Measurements from ENCODE around the gene IMMP2L. TPM values are rescaled to one million over a fixed set of nuclear protein-coding genes. Genes with fewer than 3 reads are reported as not detected.

Gene IMMP2L
- total RNA-seq, 1 experiment from 2014 or later: 8.6 TPM

- H3F3A ChIP-seq (ENCODE audit: low read length, unreplicated experiment): no peaks in the 10 kb centered on the region
- no peaks in the 10 kb centered on the region for H3K27me3 ChIP-seq (ENCODE audit: low read length)
- no peak overlapping the region for H3K4me3 ChIP-seq (ENCODE audit: low read length)
- DNase-seq: no peak
- no TSS peak for BruUV-seq (replicated peaks)
- no peaks in the 10 kb centered on the region for H3K4me1 ChIP-seq (ENCODE audit: insufficient read depth, low read length)
- H4K20me1 ChIP-seq (ENCODE audit: low read length): no peaks in the 10 kb centered on the region
- H2AFZ ChIP-seq (ENCODE audit: low read length): no peak overlapping the region
- TF ChIP-seq EZH2phosphoT487 (IDR thresholded peaks at IDR 0.05; ENCODE audit: borderline replicate concordance, low read length) (no peak), CTCF (conservative IDR thresholded peaks at IDR 0.05; ENCODE audit: low read depth, low read length) (no peak), EZH2 (IDR thresholded peaks at IDR 0.05; ENCODE audit: low read length, unreplicated experiment) (no peak)
- no peak for ATAC-seq
- H3K9me2 ChIP-seq (replicated peaks; ENCODE audit: low read length): no peaks in the 10 kb centered on the region
- ChIA-PET CTCF (no interaction called here), POLR2A (ENCODE audit: unreplicated experiment) (interaction anchor here (0.7 kb wide), 1 partner anchor 42 kb away, joined by 3 read pairs; no protein-coding TSS in a partner anchor)
- no peak overlapping the region for H3K27ac ChIP-seq (ENCODE audit: low read length)
- H3K36me3 ChIP-seq (ENCODE audit: low read depth, low read length): no peaks in the 10 kb centered on the region
- H3K79me2 ChIP-seq (ENCODE audit: low read length): no peaks in the 10 kb centered on the region
- no peak overlapping the region for H3K9ac ChIP-seq (ENCODE audit: low read length)
- intact Hi-C loops (cut with micrococcal nuclease): no loop called here
- no peaks in the 10 kb centered on the region for H3K9me3 ChIP-seq (ENCODE audit: low read length)
- no peak overlapping the region for H3K4me2 ChIP-seq (ENCODE audit: low read length)
These were observed 260.4 kb downstream of the IMMP2L start for GRCh38 chr7:111301891-111302290.

- H4K20me1 ChIP-seq (ENCODE audit: low read length): no peaks in the 10 kb centered on the region
- intact Hi-C loops (cut with micrococcal nuclease): no loop called here
- H3K27ac ChIP-seq (ENCODE audit: low read length): no peak overlapping the region
- CTCF ChIA-PET: no interaction called here
- TF ChIP-seq EZH2phosphoT487 (IDR thresholded peaks at IDR 0.05; ENCODE audit: borderline replicate concordance, low read length): no peak
- no peak for TF ChIP-seq EZH2 (IDR thresholded peaks at IDR 0.05; ENCODE audit: low read length, unreplicated experiment)
- TF ChIP-seq CTCF (conservative IDR thresholded peaks at IDR 0.05; ENCODE audit: low read depth, low read length): no peak
- no peak overlapping the region for H3K4me3 ChIP-seq (ENCODE audit: low read length)
- ATAC-seq (no peak), DNase-seq (no peak)
- no peak overlapping the region for H3K9ac ChIP-seq (ENCODE audit: low read length)
- H3F3A ChIP-seq (ENCODE audit: low read length, unreplicated experiment): no peaks in the 10 kb centered on the region
- H3K79me2 ChIP-seq (ENCODE audit: low read length): no peaks in the 10 kb centered on the region
- H2AFZ ChIP-seq (ENCODE audit: low read length): no peak overlapping the region
- no TSS peak for BruUV-seq (replicated peaks)
- H3K36me3 ChIP-seq (ENCODE audit: low read depth, low read length): no peaks in the 10 kb centered on the region
- no peaks in the 10 kb centered on the region for H3K9me3 ChIP-seq (ENCODE audit: low read length)
- H3K4me2 ChIP-seq (ENCODE audit: low read length): no peak overlapping the region
- POLR2A ChIA-PET (ENCODE audit: unreplicated experiment): no interaction called here
- no peaks in the 10 kb centered on the region for H3K9me2 ChIP-seq (replicated peaks; ENCODE audit: low read length)
- H3K4me1 ChIP-seq (ENCODE audit: insufficient read depth, low read length): no peaks in the 10 kb centered on the region
- H3K27me3 ChIP-seq (ENCODE audit: low read length): no peaks in the 10 kb centered on the region
These were observed 267.8 kb downstream of the IMMP2L start for GRCh38 chr7:111294494-111294893.

GRCh38 chr7:111292026-111292470, 270.2 kb downstream of the IMMP2L start:
- Histone ChIP-seq H2AFZ (ENCODE audit: low read length) (no peak overlapping the region), H3K79me2 (ENCODE audit: low read length) (no peaks in the 10 kb centered on the region), H3K9me2 (replicated peaks; ENCODE audit: low read length) (no peaks in the 10 kb centered on the region), H3K36me3 (ENCODE audit: low read depth, low read length) (no peaks in the 10 kb centered on the region), H4K20me1 (ENCODE audit: low read length) (no peaks in the 10 kb centered on the region), H3K9ac (ENCODE audit: low read length) (no peak overlapping the region), H3F3A (ENCODE audit: low read length, unreplicated experiment) (no peaks in the 10 kb centered on the region), H3K4me1 (ENCODE audit: insufficient read depth, low read length) (no peaks in the 10 kb centered on the region), H3K4me2 (ENCODE audit: low read length) (no peak overlapping the region), H3K4me3 (ENCODE audit: low read length) (no peak overlapping the region), H3K9me3 (ENCODE audit: low read length) (no peaks in the 10 kb centered on the region), H3K27me3 (ENCODE audit: low read length) (no peaks in the 10 kb centered on the region), H3K27ac (ENCODE audit: low read length) (no peak overlapping the region)
- ATAC-seq: peak; percentile 71
- intact Hi-C loops (cut with micrococcal nuclease): no loop called here
- no peak for DNase-seq
- no TSS peak for BruUV-seq (replicated peaks)
- TF ChIP-seq EZH2 (IDR thresholded peaks at IDR 0.05; ENCODE audit: low read length, unreplicated experiment): no peak
- no peak for TF ChIP-seq CTCF (conservative IDR thresholded peaks at IDR 0.05; ENCODE audit: low read depth, low read length)
- no peak for TF ChIP-seq EZH2phosphoT487 (IDR thresholded peaks at IDR 0.05; ENCODE audit: borderline replicate concordance, low read length)
- ChIA-PET CTCF (no interaction called here), POLR2A (ENCODE audit: unreplicated experiment) (no interaction called here)
